Loucy (cell line): ENCODE data around the gene SSH3.

ENCODE experiments used
- CTCF ChIP-seq: fragments of 200-600 bp; sonication (generic); conservative IDR thresholded peaks from 2 replicates; pipeline ENCODE4 v1.5.1; 2014; ENCODE audit warnings: mild to moderate bottlenecking, antibody characterized with exemption, low read length
- EZH2phosphoT487 ChIP-seq: fragments of 200-600 bp; IDR thresholded peaks from 2 replicates; pipeline ENCODE4 v1.6.1; 2018; ENCODE audit warnings: antibody characterized with exemption, mild to moderate bottlenecking, moderate library complexity, borderline replicate concordance

- TF ChIP-seq CTCF: no peak
- no peak for TF ChIP-seq EZH2phosphoT487
Observed at GRCh38 chr11:67284811-67285540, 18.4 kb upstream of the SSH3 start.
